ENCODE results near the gene RAI14. TPM values are rescaled to one million over a fixed set of nuclear protein-coding genes. Genes with fewer than 3 reads are reported as not detected.

The RAI14 gene
- total RNA-seq, 3 donors from 2014 or later = 4.8 to 8.7 (median 7.1) TPM

DNA sequence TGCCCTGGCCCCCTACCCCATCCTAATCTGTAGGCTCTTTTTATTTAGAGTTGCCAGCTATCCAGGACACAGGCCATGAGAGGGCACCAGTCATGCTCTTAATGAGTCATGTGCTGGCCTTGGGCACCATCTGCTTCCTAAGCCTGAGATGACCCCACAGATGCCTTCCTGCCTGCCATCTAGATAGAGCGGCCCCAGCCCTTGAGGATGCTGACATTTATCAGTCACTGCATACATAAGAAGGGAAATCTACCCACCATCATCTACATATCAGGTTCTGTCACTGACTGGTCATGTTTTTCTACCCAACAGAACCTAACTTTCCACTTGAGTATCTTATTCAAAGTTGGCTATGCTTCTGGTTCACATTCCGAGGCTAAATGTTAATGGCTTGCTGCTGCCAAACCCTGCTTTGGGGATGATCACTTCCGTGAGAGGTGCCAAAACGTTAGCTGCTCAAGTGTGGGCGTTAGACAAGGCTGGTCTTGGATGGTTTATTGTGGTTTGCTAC lies 132.9 kb downstream of the RAI14 start:
- no peak for DNase-seq
- Mint-ChIP-seq H3K27me3 (ENCODE audit: low read depth) (peaks cover 9% of the 10 kb centered on the region), H3K36me3 (ENCODE audit: insufficient read depth) (no peaks in the 10 kb centered on the region), H3K4me1 (ENCODE audit: low read depth) (no peaks in the 10 kb centered on the region), H3K9me3 (peaks cover 8% of the 10 kb centered on the region), H3K4me3 (no peak overlapping the region)
- ATAC-seq = no peak

- ATAC-seq (no peak), DNase-seq (no peak)
- Mint-ChIP-seq H3K4me3 (no peak overlapping the region), H3K9me3 (peaks cover 8% of the 10 kb centered on the region), H3K4me1 (ENCODE audit: low read depth) (no peaks in the 10 kb centered on the region), H3K27me3 (ENCODE audit: low read depth) (peaks cover 9% of the 10 kb centered on the region), H3K36me3 (ENCODE audit: insufficient read depth) (no peaks in the 10 kb centered on the region)
Observed at GRCh38 chr5:34789639-34790038, 133.5 kb downstream of the RAI14 start.

GRCh38 chr5:34790069-34790468 lies 133.9 kb downstream of the RAI14 start:
- Mint-ChIP-seq H3K36me3 (ENCODE audit: insufficient read depth) (no peaks in the 10 kb centered on the region), H3K4me1 (ENCODE audit: low read depth) (no peaks in the 10 kb centered on the region), H3K9me3 (peaks cover 8% of the 10 kb centered on the region), H3K4me3 (no peak overlapping the region), H3K27me3 (ENCODE audit: low read depth) (peaks cover 9% of the 10 kb centered on the region)
- DNase-seq (no peak), ATAC-seq (no peak)

DNA sequence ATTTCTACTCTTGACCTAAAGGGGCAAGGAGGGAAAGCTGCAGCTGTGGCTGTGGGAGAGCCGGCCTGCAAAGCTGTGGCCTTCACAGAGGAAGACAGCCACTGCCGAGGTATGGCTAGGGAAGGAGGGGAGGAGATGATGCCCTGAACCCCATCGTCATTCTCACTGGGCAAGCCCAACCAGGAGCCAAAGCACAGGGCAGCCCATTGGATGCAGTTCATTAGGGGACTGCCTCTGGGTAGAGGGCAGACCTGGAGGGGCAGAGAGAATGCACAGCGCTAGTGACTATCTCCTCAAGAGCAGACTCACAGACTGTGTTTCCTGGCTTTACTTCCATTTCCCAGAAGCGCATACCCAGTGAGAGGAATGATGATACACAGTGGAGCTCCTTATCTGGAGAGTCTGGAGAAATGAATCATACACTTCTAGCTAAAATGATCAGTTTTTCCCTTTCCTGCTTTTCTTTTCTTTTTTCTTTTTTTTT lies 135.7 kb downstream of the RAI14 start:
- ATAC-seq (no peak), DNase-seq (no peak)
- Mint-ChIP-seq H3K9me3 (peaks cover 5% of the 10 kb centered on the region), H3K36me3 (ENCODE audit: insufficient read depth) (no peaks in the 10 kb centered on the region), H3K27me3 (ENCODE audit: low read depth) (peaks cover 5% of the 10 kb centered on the region), H3K4me1 (ENCODE audit: low read depth) (no peaks in the 10 kb centered on the region), H3K4me3 (no peak overlapping the region)

DNA sequence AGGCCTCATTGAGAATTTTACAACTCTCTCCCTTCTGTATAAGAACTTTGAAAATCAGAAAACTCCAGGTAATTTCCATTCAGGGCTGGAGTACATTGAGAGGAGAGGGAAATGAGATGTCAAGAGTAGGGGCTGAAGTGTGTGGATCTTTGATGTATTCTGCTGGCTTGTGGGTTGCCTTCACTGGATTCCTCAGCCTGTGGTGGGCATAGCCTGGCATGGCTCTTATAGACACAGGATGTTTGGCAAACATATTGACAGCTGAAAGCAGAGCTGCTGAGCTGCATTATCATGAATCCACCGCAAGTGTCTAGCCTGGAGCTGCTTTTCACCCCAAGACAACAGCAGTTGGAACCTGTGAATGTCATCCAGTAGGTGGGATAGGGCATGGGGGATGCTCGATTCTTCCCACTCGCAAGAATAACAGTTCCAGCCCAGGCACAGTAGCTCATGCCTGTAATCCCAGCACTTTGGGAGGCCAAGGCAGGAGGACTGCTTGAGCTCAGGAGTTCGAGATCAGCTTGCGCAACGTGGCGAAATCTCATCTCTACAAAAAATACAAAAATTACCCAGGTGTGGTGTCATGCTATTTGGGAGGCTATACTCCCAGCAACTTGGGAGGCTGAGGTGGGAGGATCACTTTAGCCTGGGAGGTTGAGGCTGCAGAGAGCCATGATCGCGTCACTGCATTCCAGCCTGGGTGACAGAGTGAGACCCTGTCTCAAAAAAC lies 146.9 kb downstream of the RAI14 start:
- no peak for ATAC-seq
- Mint-ChIP-seq H3K4me1 (ENCODE audit: low read depth) (no peaks in the 10 kb centered on the region), H3K9me3 (no peaks in the 10 kb centered on the region), H3K36me3 (ENCODE audit: insufficient read depth) (no peaks in the 10 kb centered on the region), H3K27me3 (ENCODE audit: low read depth) (no peaks in the 10 kb centered on the region), H3K4me3 (no peak overlapping the region)
- DNase-seq = no peak

DNA sequence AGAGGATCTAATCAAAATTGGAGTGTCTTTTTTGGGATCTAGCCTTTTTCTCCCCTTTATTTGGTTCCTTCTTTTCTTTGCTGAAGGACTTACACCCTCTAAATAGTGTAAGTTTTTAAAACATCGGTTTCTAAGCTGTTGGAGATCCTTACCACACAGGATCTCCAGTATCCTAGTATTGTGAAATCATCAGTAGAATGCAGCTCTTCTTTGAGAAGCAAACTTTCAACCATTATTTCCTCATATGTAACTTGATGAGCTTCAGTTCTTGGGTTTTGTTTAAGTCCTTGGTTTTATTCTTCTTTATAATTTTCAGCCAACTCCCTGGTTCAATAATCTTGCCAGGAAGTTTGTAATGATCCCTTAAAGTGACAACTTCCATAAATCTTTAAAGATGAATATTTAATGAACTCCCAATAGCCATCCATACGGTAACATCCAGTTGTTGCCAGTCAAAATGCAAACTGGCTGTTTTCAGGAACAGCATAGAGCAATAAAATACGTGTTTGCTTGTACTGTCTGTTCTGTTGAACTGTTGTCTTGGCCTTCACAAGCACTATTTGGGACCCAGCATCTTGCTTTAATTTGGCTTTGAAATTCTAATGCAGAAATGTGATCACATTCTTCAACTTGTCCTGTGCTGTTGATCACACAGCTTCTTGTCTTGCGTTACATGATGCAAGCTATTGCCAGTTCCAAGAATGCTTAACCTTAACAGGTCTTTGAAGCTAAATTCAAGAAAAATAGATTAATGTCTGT lies 148.0 kb downstream of the RAI14 start:
- no peaks in the 10 kb centered on the region for H3K9me3 Mint-ChIP-seq
- no peaks in the 10 kb centered on the region for H3K4me1 Mint-ChIP-seq (ENCODE audit: low read depth)
- H3K27me3 Mint-ChIP-seq (ENCODE audit: low read depth) = no peaks in the 10 kb centered on the region
- no peaks in the 10 kb centered on the region for H3K36me3 Mint-ChIP-seq (ENCODE audit: insufficient read depth)
- H3K4me3 Mint-ChIP-seq = no peak overlapping the region
- DNase-seq (no peak), ATAC-seq (no peak)

DNA sequence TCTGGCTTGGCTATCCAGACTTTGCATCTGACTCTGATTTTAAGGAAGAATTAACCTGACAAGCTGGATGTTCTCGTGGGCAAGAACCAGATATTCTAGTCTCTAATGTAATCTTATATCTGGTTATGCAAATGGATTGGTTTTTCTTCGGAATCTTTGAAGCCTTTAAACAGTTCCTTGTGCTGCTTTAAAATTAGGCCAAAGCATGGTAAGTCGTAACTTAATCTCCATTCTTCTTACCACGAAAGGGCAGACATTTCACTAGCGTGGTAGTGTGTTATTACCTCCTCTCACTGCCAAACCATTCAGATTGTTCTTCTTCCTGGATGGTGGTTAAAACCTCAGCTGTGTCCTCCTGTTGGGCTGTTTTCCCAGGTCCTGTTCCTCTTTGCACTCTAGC lies 148.8 kb downstream of the RAI14 start:
- ATAC-seq = no peak
- Mint-ChIP-seq H3K9me3 (no peaks in the 10 kb centered on the region), H3K4me3 (no peak overlapping the region), H3K4me1 (ENCODE audit: low read depth) (no peaks in the 10 kb centered on the region), H3K36me3 (ENCODE audit: insufficient read depth) (no peaks in the 10 kb centered on the region), H3K27me3 (ENCODE audit: low read depth) (no peaks in the 10 kb centered on the region)
- no peak for DNase-seq

- no peak for ATAC-seq
- H3K36me3 Mint-ChIP-seq (ENCODE audit: insufficient read depth) = no peaks in the 10 kb centered on the region
- no peaks in the 10 kb centered on the region for H3K9me3 Mint-ChIP-seq
- H3K4me1 Mint-ChIP-seq (ENCODE audit: low read depth) = no peaks in the 10 kb centered on the region
- H3K4me3 Mint-ChIP-seq = no peak overlapping the region
- no peaks in the 10 kb centered on the region for H3K27me3 Mint-ChIP-seq (ENCODE audit: low read depth)
- DNase-seq = no peak
Observed at GRCh38 chr5:34806532-34806931, 150.4 kb downstream of the RAI14 start.

- H3K4me1 Mint-ChIP-seq (ENCODE audit: low read depth) = no peaks in the 10 kb centered on the region
Observed at GRCh38 chr5:34811706-34812105, 155.6 kb downstream of the RAI14 start.

GRCh38 chr5:34813509-34813908 lies 157.4 kb downstream of the RAI14 start:
- Mint-ChIP-seq H3K9me3 (no peaks in the 10 kb centered on the region), H3K36me3 (ENCODE audit: insufficient read depth) (no peaks in the 10 kb centered on the region), H3K4me1 (ENCODE audit: low read depth) (no peaks in the 10 kb centered on the region), H3K27me3 (ENCODE audit: low read depth) (peaks cover 2% of the 10 kb centered on the region), H3K4me3 (no peak overlapping the region)
- ATAC-seq (no peak), DNase-seq (no peak)

More at GRCh38 chr5:34811706-34812105, 155.6 kb downstream of the RAI14 start:
- ATAC-seq = no peak
- Mint-ChIP-seq H3K27me3 (ENCODE audit: low read depth) (peaks cover 2% of the 10 kb centered on the region), H3K9me3 (no peaks in the 10 kb centered on the region), H3K4me3 (no peak overlapping the region), H3K36me3 (ENCODE audit: insufficient read depth) (no peaks in the 10 kb centered on the region)
- DNase-seq = no peak

DNA sequence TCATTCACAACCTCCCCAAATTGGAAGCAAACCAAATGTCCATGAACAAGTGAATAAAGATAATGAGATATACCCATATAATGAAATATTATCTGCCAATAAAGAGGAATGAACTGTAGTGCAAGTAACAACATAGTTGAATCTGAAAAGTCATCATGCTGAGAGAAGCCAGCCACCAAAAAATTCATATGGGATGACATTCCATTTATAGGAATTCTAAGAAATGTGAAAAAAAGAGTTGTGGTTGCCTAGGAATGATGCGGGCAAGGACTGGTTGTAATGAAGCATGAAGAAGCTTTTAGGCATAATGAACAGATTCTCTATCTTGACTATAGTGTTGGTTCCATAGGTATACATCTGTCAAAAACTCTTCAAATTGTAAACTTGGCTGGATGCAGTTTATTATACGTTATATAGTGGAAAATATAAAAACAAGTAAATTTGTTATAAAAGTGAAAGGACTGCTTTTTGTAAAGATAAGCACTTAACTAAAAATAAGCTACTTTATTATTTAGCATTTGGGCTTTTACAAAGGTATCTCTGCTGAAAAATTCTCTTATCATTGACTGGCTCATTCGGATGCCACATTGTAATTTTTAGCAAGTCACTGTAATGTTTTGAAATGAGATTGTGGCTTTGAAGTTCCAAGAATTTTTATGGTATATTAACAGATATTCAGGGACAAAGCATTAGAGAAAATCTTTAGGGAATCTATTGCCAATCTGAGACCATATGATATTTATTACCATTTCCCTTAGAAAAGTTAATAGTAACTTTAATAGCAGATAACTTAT lies 161.6 kb downstream of the RAI14 start:
- H3K4me1 Mint-ChIP-seq (ENCODE audit: low read depth) = no peaks in the 10 kb centered on the region
- DNase-seq (no peak), ATAC-seq (no peak)
- no peaks in the 10 kb centered on the region for H3K36me3 Mint-ChIP-seq (ENCODE audit: insufficient read depth)
- H3K4me3 Mint-ChIP-seq = no peak overlapping the region
- H3K9me3 Mint-ChIP-seq = no peaks in the 10 kb centered on the region
- H3K27me3 Mint-ChIP-seq (ENCODE audit: low read depth) = peaks cover 2% of the 10 kb centered on the region

GRCh38 chr5:34818717-34819116 lies 162.6 kb downstream of the RAI14 start:
- Mint-ChIP-seq H3K36me3 (ENCODE audit: insufficient read depth) (peaks cover 1% of the 10 kb centered on the region), H3K4me3 (no peak overlapping the region), H3K4me1 (ENCODE audit: low read depth) (no peaks in the 10 kb centered on the region), H3K27me3 (ENCODE audit: low read depth) (peaks cover 7% of the 10 kb centered on the region), H3K9me3 (no peaks in the 10 kb centered on the region)
- DNase-seq (no peak), ATAC-seq (no peak)

- H3K36me3 Mint-ChIP-seq (ENCODE audit: insufficient read depth) = peaks cover 1% of the 10 kb centered on the region
- ATAC-seq (no peak), DNase-seq (no peak)
- H3K9me3 Mint-ChIP-seq = no peaks in the 10 kb centered on the region
- H3K27me3 Mint-ChIP-seq (ENCODE audit: low read depth) = peaks cover 5% of the 10 kb centered on the region
- no peak overlapping the region for H3K4me3 Mint-ChIP-seq
- H3K4me1 Mint-ChIP-seq (ENCODE audit: low read depth) = no peaks in the 10 kb centered on the region
Observed at GRCh38 chr5:34820593-34820992, 164.5 kb downstream of the RAI14 start.

DNA sequence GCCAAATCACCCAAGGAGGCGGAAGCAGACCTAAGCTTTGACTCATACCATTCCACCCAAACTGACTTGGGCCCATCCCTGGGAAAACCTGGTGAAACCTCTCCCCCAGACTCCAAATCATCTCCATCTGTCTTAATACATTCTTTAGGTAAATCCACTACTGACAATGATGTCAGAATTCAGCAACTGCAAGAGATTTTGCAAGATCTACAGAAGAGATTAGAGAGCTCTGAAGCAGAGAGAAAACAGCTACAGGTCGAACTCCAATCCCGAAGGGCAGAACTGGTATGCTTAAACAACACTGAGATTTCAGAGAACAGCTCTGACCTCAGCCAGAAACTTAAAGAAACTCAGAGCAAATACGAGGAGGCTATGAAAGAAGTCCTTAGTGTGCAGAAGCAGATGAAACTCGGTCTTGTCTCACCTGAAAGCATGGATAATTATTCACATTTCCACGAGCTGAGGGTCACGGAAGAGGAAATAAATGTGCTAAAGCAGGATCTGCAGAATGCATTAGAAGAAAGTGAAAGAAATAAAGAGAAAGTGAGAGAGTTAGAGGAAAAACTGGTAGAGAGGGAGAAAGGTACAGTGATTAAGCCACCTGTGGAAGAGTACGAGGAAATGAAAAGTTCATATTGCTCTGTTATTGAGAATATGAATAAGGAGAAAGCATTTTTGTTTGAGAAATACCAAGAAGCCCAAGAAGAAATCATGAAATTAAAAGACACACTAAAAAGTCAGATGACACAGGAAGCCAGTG lies 167.0 kb downstream of the RAI14 start:
- Mint-ChIP-seq H3K27me3 (ENCODE audit: low read depth) (peaks cover 8% of the 10 kb centered on the region), H3K4me1 (ENCODE audit: low read depth) (no peaks in the 10 kb centered on the region), H3K4me3 (no peak overlapping the region), H3K9me3 (no peaks in the 10 kb centered on the region), H3K36me3 (ENCODE audit: insufficient read depth) (peaks cover 3% of the 10 kb centered on the region)
- ATAC-seq (no peak), DNase-seq (no peak)

Data from activated T-cell treated with anti-CD3 and anti-CD28 coated beads, Interleukin-2, amount 50 U/mL, for 4 hours (primary cell).